ENCODE measurements around the gene TANGO6.
"Not testable (repeated sequence)": the region's sequence is repeated elsewhere in the genome, so short reads cannot be mapped to it uniquely, and the experiment has no call there.

TANGO6 gene

DNA sequence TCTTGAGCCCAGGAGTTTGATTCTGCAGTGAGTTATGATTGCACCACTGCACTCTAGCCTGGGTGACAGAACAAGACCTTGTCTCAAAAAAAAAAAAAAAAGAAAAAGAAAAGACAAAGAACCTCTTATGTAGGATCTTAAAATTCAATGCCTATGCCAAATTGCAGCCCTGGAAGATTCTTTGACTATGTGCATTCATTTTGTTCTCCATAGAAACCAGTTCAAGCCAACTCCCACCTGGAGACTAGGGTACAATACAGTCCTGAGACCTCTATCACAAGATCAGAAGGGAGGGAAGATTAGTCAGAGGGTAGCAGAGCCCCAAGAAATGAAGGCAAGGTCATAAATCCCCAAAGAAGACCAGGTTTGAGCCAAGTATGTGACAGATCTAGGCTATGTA lies 171.5 kb downstream of the TANGO6 start:
- DNase-seq (ENCODE audit: low spot score): no peak

GRCh38 chr16:69017036-69017783 lies 173.9 kb downstream of the TANGO6 start:
- DNase-seq (ENCODE audit: low spot score): no peak

DNA sequence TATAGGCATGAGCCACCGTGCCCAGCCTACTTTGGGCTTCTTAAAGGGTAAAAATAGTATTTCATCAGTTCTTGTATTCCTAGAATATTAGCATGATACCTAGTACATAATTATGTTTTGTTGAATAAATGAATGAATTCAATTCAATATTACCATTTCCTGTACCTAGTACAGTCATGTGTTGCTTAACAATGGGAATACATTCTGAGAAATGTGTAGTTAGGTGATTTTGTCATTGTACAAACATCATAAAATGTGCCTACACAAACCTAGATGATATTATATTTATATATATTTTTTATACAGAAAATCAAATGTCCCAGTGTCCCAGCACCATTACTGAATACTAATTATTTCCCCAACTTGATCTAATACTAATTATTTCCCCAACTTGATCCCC lies 176.5 kb downstream of the TANGO6 start:
- no peak for DNase-seq (ENCODE audit: low spot score)

GRCh38 chr16:69029121-69029520 lies 185.8 kb downstream of the TANGO6 start:
- DNase-seq (ENCODE audit: low spot score): no peak

GRCh38 chr16:69031877-69032301 lies 188.6 kb downstream of the TANGO6 start:
- no peak for DNase-seq (ENCODE audit: low spot score)

DNA sequence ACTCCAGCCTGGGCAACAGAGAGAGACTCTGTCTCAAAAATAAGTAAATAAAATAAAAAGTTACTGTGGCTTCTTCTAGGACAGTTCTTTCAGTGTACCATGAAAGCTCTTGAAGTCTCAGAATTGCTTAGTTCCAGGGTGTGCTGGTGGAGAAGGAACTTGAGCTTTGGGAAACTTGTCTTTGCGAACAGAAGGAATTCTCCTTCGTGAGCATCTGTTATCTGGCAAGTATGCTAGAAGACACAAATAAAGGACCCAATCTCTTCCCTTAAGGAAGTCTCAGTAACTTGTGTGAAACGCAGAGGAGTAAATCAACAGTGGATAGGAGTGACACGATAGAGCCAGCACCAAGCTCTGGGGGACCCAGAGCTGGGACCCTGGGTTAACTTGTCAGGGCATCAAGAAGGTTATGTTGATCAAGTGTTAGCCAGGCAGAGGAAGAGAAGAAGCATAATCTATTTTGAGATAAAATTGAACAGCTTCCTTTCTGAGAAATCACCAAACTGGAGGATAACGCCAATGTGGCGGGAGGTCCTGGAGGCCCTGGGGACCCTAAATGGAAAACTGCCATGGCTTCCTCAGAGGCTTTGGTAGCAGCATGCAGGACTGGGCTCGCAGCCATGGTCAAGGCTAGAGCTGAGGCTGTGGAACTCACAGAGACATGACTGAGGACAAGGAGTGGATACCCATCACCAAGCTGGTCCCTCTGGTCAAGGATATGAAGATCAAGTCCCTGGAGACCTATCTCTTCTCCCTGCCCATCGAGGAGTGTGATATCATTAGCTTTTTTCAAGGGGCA lies 190.0 kb downstream of the TANGO6 start:
- no peak for DNase-seq (ENCODE audit: low spot score)

- DNase-seq (ENCODE audit: low spot score): no peak
These were observed 192.0 kb downstream of the TANGO6 start for GRCh38 chr16:69035375-69035774.

DNA sequence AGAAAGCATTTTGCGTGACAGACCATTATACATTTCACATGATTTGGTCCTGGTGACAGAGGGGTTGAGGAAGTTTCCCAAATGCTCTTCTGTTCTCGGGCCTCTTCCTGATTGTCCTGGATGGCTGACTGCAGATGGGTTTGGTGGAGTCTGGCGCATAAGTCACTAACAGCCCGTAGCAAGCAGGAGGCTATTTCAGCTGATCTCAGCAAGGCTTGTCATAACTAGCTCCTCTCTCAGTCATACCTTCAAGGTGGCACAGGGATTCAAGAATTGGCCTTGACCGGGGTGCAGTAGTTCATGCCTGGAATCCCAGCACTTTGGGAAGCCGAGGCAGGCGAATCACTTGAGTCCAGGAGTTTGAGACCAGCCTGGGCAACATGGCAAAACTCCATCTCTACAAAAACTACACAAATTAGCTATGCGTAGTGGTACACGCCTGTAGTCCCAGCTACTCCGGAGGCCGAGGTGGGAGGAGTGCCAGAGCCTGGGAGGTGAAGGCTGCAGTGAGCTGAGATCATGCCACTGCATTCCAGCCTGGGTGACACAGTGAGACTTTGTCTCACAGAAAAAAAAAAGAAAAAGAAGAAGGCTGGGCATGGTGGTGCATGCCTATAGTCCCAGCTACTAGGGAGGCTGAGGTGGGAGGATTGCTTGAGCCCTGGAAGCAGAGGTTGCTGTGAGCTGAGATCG lies 193.2 kb downstream of the TANGO6 start:
- no peak for DNase-seq (ENCODE audit: low spot score)

DNA sequence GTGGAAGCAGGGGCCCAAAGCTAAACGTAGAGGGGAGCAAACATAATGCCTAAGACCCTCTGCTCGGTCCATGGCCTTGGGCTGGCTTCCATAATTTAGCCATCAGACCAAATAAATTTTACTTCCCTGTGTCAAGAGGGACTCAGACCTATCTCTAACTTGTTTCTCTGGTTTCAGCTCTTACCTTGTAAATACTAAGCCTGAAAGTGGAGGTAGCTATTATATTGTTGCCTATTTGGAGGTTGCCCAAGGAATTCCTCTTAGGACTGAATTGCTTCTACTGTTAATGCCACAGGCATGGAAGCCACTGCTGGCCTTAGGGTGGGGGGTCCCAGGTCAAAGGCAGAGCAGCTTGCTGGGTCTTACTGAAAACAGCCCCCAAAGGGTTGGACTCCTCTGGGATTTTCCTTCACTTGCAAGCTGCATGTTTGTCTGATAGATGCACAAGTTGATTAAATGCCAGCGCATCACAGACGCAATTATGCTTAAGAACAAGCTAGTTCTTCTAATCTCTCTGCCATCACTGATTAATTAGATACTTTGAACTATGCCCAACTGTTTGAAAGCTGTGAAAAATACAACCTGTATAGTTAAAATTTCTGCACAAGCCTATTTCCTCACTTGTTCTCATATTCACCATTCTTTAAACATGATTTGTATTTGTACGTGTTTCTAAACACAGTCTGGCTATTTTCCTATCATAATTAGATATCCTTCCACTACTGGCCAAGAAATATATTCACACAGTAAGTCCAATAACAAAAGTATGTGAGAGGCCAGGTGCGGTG lies 194.2 kb downstream of the TANGO6 start:
- no peak for DNase-seq (ENCODE audit: low spot score)

- no peak for DNase-seq (ENCODE audit: low spot score)
These were observed 196.1 kb downstream of the TANGO6 start for GRCh38 chr16:69039333-69039941.

DNA sequence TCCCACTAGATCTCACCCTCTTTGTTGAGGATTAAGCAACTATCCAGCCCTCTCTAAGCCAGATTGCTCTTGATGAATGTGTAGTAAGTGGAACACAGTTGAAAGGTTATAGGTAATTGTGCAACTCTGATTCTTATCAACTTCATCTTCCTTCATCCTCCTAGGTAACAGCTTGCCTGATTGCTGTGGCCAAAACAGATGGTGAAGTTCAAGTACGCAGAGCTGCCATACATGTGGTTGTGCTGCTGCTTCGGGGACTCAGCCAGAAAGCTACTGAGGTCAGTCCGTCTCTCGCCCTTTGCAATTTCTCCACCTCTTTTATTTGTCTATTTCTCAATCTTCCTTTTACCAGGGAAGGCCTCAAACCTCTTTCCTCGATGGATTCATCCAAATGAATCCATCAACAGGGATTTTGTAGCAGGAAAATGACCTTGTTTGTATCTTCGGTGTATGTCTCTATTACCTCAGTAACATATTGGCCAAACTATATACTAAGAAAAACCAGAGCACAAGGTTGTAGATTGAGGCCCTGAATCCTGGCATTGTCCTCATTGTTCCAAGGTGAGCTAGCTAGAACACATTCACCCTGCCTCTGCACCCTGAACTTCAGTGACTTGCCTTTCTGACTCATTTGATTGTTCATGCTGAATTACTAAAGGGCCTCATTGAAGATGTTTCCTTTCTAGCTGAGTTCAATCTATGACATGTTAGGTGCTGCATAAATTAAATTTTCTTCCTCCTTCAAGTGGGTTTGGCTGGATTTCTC lies 197.0 kb downstream of the TANGO6 start:
- no peak for DNase-seq (ENCODE audit: low spot score)

GRCh38 chr16:69048328-69049120 lies 205.2 kb downstream of the TANGO6 start:
- no peak for DNase-seq (ENCODE audit: low spot score)

DNA sequence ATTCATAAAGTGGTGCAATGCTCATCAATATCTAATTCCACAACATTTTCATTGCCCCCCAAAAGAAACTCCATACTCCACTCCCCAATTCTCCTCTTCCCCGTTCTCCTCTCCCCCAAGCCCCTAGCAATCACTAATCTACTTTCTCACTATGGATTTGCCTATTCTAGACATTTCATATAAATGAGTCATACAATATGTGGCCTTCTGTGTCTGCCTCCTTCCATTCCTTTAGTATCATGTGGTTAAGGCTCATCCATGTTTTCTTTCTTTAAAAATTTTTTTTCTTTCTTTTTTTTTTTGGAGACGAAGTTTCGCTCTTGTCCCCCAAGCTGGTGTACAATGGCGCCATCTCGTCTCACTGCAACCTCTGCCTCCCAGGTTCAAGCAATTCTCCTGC lies 205.8 kb downstream of the TANGO6 start:
- DNase-seq (ENCODE audit: low spot score): no peak

DNA sequence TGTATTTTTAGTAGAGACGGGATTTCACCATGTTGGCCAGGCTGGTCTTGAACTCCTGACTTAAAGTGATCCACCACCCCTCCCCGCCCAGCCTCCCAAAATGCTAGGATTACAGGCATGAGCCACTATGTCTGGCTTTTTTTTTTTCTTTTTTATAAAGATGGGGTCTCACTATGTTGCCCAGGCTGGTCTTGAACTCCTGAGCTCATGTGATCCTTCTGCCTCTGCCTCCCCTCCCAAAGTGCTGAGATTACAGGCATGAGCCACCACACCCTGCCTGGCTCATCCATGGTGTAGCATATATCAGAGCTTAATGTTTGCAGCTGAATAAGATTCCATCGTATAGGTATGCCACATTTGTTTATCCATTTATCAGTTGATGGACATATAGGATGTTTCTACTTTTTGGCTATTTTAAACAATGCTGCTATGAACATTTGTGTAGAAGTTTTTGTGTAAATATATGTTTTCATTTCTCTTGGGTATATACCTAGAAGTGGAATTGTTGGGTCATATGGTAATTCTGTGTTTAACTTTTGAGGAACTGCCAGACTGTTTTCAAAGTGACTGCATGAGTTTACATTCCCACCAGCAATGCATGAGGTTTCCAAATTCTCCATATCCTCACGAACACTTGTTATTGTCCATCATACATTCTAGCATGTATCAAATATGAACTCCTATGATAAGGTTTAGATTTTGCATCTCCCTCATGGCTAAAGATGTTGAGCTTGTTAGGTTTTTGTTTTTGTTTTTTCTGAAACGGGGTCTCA lies 206.5 kb downstream of the TANGO6 start:
- DNase-seq (ENCODE audit: low spot score): no peak

GRCh38 chr16:69051517-69051830 lies 208.1 kb downstream of the TANGO6 start:
- DNase-seq (ENCODE audit: low spot score): not testable (repeated sequence)

DNA sequence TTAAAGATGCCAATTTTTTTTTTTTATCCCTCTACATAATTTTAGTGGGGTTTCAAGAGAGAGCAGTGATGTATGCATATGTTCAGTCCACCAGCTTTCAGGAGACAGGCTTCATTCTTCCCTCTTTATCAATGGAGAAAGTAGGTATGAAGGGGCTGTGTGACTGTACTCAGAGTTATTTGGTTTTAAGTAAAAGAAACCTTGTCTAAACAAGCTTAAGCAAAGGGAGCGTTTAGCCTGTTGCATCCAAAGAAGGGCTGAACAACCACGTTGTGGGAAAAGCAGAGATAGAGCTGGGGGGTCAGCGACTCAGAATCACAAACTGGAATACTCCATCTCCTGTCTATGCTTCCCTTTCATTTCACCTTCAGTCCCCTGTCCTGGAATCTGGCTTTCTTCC lies 211.7 kb downstream of the TANGO6 start:
- DNase-seq (ENCODE audit: low spot score): no peak

GRCh38 chr16:69055980-69056379 lies 212.6 kb downstream of the TANGO6 start:
- no peak for DNase-seq (ENCODE audit: low spot score)

DNA sequence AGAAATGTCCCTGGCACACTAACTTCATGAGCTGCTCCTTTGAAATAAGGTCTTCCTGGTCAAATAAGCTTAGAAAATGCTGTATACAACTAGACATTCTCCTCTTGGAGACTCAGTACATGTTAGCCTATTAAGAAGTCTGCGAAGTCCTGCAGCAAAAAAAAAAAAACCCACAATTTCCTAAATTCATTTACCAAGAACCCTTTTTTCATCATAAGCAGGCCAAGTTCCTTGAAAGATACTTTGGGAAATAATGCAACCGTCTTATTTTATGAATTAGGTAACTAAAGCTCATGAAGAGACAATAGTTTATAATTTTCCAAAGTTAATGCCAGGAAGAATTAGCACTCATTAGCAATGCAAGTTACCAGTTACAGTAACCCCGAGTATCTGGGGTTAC lies 213.1 kb downstream of the TANGO6 start:
- no peak for DNase-seq (ENCODE audit: low spot score)
